Thoracic aorta (tissue), 2 donors: Measurements from ENCODE around the gene MRGPRD. TPM values are rescaled to one million over a fixed set of nuclear protein-coding genes. Genes with fewer than 3 reads are reported as not detected.
"Not testable (repeated sequence)": the region's sequence is repeated elsewhere in the genome, so short reads cannot be mapped to it uniquely, and the experiment has no call there.

ENCODE experiments used
- ATAC-seq: fragments of 150-250 bp; one replicate; pipeline ENCODE4 v1.8.0; 2017; ENCODE audit warnings: low read depth; ENCODE audit not compliant: insufficient number of reproducible peaks, low FRiP score
- DNase-seq: peaks from one replicate; pipeline ENCODE4 v3.0.0-alpha.2; 2020; ENCODE audit warnings: low spot score
- H3K27ac ChIP-seq, 2 donors: fragments of 200-600 bp; sonication (generic); 1 replicate in 1 of 2; 2 replicates in 1 of 2; pipeline ENCODE4 v1.5.1; 2016; ENCODE audit warnings: mild to moderate bottlenecking in 2 of 2, moderate library complexity in 2 of 2
- H3K27me3 ChIP-seq: fragments of 200-600 bp; sonication (generic); replicated peaks from 2 replicates; pipeline ENCODE4 v1.6.0; 2016; ENCODE audit warnings: mild to moderate bottlenecking; ENCODE audit not compliant: insufficient read depth
- H3K36me3 ChIP-seq: fragments of 200-600 bp; sonication (generic); one replicate; pipeline ENCODE4 v1.5.1; 2016
- H3K4me1 ChIP-seq, 2 donors: fragments of 200-600 bp; sonication (generic); 1 replicate in 1 of 2; 2 replicates in 1 of 2; pipeline versions ENCODE4 v1.5.1 to v1.6.0; 2016; ENCODE audit warnings: low read depth in 2 of 2, mild to moderate bottlenecking in 1 of 2; ENCODE audit not compliant: control insufficient read depth in 1 of 2
- H3K4me3 ChIP-seq: fragments of 200-600 bp; sonication (generic); 2 replicates; pipeline ENCODE4 v1.5.1; 2016; ENCODE audit warnings: mild to moderate bottlenecking
- H3K9me3 ChIP-seq: fragments of 200-600 bp; sonication (generic); 2 replicates; pipeline ENCODE4 v1.5.1; 2016
- CTCF ChIP-seq: fragments of 200-600 bp; sonication (generic); IDR thresholded peaks from one replicate; pipeline ENCODE4 v1.5.1; 2019; ENCODE audit warnings: antibody characterized with exemption
- total RNA-seq, 2 donors: library from RNA; depleted of rRNA; stranded (reverse); fragments of >200 nt; gene quantifications; one replicate each; pipeline versions ENCODE4 v1.1.0 to v1.2.3, GENCODE V29; 2016

The MRGPRD gene
- total RNA-seq, 2 donors from 2014 or later: 5.0 TPM; not detected in 1

- Histone ChIP-seq H3K27me3 (no peaks in the 10 kb centered on the region), H3K27ac (no peak overlapping the region), H3K4me1 (peaks cover 0 to 35% of the 10 kb centered on the region in 2 donors), H3K4me3 (no peak overlapping the region), H3K9me3 (no peaks in the 10 kb centered on the region), H3K36me3 (no peaks in the 10 kb centered on the region)
- no peak for DNase-seq
- no peak for TF ChIP-seq CTCF
- ATAC-seq: no peak
Measured at GRCh38 chr11:68977781-68978625, 2.8 kb downstream of the MRGPRD start.

- Histone ChIP-seq H3K27me3 (no peaks in the 10 kb centered on the region), H3K36me3 (no peaks in the 10 kb centered on the region), H3K4me1 (peaks cover 0 to 36% of the 10 kb centered on the region in 2 donors), H3K9me3 (no peaks in the 10 kb centered on the region), H3K4me3 (no peak overlapping the region), H3K27ac (peak overlapping the region in 1 of 2 donors; percentile 34)
- ATAC-seq (no peak), DNase-seq (no peak)
- no peak for TF ChIP-seq CTCF
Measured at GRCh38 chr11:68976563-68976962, 4.2 kb downstream of the MRGPRD start.

GRCh38 chr11:68976095-68976494 is 4.7 kb downstream of the MRGPRD start:
- DNase-seq: no peak
- Histone ChIP-seq H3K9me3 (no peaks in the 10 kb centered on the region), H3K27me3 (no peaks in the 10 kb centered on the region), H3K27ac (peak overlapping the region in 1 of 2 donors; percentile 34), H3K4me3 (no peak overlapping the region), H3K36me3 (no peaks in the 10 kb centered on the region), H3K4me1 (peaks cover 0 to 36% of the 10 kb centered on the region in 2 donors)
- no peak for TF ChIP-seq CTCF
- no peak for ATAC-seq

GRCh38 chr11:68974421-68975194 is 6.2 kb downstream of the MRGPRD start:
- H3K4me1 ChIP-seq: peaks cover 0 to 36% of the 10 kb centered on the region in 2 donors
- DNase-seq: no peak
- peaks cover 5% of the 10 kb centered on the region for H3K27me3 ChIP-seq
- H3K27ac ChIP-seq: no peak overlapping the region
- H3K9me3 ChIP-seq: no peaks in the 10 kb centered on the region
- no peaks in the 10 kb centered on the region for H3K36me3 ChIP-seq
- no peak for ATAC-seq
- TF ChIP-seq CTCF: no peak
- H3K4me3 ChIP-seq: no peak overlapping the region

- not testable (repeated sequence) for H3K9me3 ChIP-seq, ATAC-seq, H3K36me3 ChIP-seq, H3K27ac ChIP-seq, H3K4me3 ChIP-seq, H3K27me3 ChIP-seq, DNase-seq
- H3K4me1 ChIP-seq: peaks cover 0 to 36% of the 10 kb centered on the region in 2 donors
Measured at GRCh38 chr11:68973706-68974105, 7.1 kb downstream of the MRGPRD start.
